ENCODE measurements around the gene CELSR1. TPM values are rescaled to one million over a fixed set of nuclear protein-coding genes. Genes with fewer than 3 reads are reported as not detected.

The CELSR1 gene
- total and polyA plus RNA-seq, 2 of the 13 experiments (the other 11 are each of a cell fraction or from before 2014, with no cell fraction given) = 0.78 to 1.8 TPM

GRCh38 chr22:46547883-46548244 lies 10.4 kb upstream of the CELSR1 start (continued):
- TF ChIP-seq ZNF746 (CRISPR knock-in tag; IDR thresholded peaks at IDR 0.05) (no peak), PRPF4 (IDR thresholded peaks at IDR 0.05; ENCODE audit: low read depth, low read length, poor library complexity, severe bottlenecking) (no peak), ATRX (CRISPR knock-in tag; IDR thresholded peaks at IDR 0.05; ENCODE audit: borderline replicate concordance) (no peak), BCL6 (CRISPR knock-in tag; IDR thresholded peaks at IDR 0.05) (no peak), RBAK (CRISPR knock-in tag; IDR thresholded peaks at IDR 0.05) (no peak), TARDBP (CRISPR knock-in tag; IDR thresholded peaks at IDR 0.05) (no peak), REL (CRISPR knock-in tag; conservative IDR thresholded peaks at IDR 0.05) (no peak)

- intact Hi-C loops (cut with micrococcal nuclease; ENCODE audit: unreplicated experiment) (loop anchor here (5.0 to 10.0 kb wide), 2 partner anchors 93 to 190 kb away; no protein-coding TSS in a partner anchor), in situ Hi-C loops (cut with HindIII; ENCODE audit: extremely low pct_ligation_motif_present, low pct_unique_long_range_greater_than_20kb) (loop anchor here (25.0 kb wide), 1 partner anchor 410 kb away; no protein-coding TSS in a partner anchor)
- peak overlapping the region; percentile 27 for H3K9ac ChIP-seq (ENCODE audit: insufficient read depth, low read depth, low read length)
- peak overlapping the region; percentile 42 for H3K27ac ChIP-seq (ENCODE audit: extremely low read length, insufficient read depth, low read length)
- no peaks in the 10 kb centered on the region for H3K36me3 ChIP-seq (replicated peaks in 1 of 2; ENCODE audit: control insufficient read depth in 1 of 2, insufficient read depth in 2 of 2, low read length in 2 of 2)
- CTCF ChIA-PET (ENCODE audit: low intra/inter-chr PET ratio, low total read pairs) = no interaction called here
- WGBS (ENCODE audit: low lambda C conversion rate) = 17% methylated on average over 6 of the region's 21 CpGs
- H3K4me1 ChIP-seq (ENCODE audit: insufficient read depth, low read length) = peaks cover 40% of the 10 kb centered on the region
- POLR2A ChIA-PET = interaction anchor here (0.7 to 2.2 kb wide), 6 partner anchors 14 to 211 kb away, joined by 3 to 11 read pairs (median 5); no protein-coding TSS in a partner anchor
- H2AFZ ChIP-seq (ENCODE audit: low read length) = peak overlapping the region; percentile 23
- FAIRE-seq = no peak
- H3K9me3 ChIP-seq (ENCODE audit: low read length) = no peaks in the 10 kb centered on the region
- no peaks in the 10 kb centered on the region for H3K79me2 ChIP-seq (ENCODE audit: insufficient read depth, low read length)
- peak; percentile 55 for ATAC-seq
- H3K4me2 ChIP-seq (ENCODE audit: low read depth, low read length) = peak overlapping the region; percentile 76
- no peaks in the 10 kb centered on the region for H4K20me1 ChIP-seq (ENCODE audit: insufficient read depth, low read length)
- 0 out of 5 replicates have a peak, but pooled peaks cover 2% of the 10 kb centered on the region in 2 experiments for H3K27me3 ChIP-seq (ENCODE audit: control insufficient read depth in 1 of 2, insufficient read depth in 2 of 2, low read length in 2 of 2)
- BruUV-seq (replicated peaks) = no TSS peak
- peak overlapping the region; percentile 5 to 54 (median 32) for H3K4me3 ChIP-seq (replicated peaks in 1 of 3; ENCODE audit: insufficient read depth in 1 of 3, low read depth in 2 of 3, low read length in 3 of 3)
- no peak for DNase-seq (ENCODE audit: low spot score)
- TF ChIP-seq, protein P1, sequence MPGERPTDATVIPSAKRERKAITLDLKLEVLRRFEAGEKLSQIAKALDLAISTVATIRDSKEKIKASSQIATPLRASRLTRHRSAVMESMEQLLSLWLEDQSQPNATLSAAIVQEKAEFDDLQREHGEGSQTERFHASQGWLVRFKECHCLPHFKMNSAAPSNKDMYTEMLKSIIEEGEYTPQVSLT (CRISPR knock-in tag; IDR thresholded peaks at IDR 0.05; ENCODE audit: borderline replicate concordance, low read depth) = no peak
- TF ChIP-seq, protein P2, sequence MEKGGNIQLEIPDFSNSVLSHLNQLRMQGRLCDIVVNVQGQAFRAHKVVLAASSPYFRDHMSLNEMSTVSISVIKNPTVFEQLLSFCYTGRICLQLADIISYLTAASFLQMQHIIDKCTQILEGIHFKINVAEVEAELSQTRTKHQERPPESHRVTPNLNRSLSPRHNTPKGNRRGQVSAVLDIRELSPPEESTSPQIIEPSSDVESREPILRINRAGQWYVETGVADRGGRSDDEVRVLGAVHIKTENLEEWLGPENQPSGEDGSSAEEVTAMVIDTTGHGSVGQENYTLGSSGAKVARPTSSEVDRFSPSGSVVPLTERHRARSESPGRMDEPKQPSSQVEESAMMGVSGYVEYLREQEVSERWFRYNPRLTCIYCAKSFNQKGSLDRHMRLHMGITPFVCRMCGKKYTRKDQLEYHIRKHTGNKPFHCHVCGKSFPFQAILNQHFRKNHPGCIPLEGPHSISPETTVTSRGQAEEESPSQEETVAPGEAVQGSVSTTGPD (CRISPR knock-in tag; IDR thresholded peaks at IDR 0.05) = no peak
- TF ChIP-seq KDM4B (CRISPR knock-in tag; IDR thresholded peaks at IDR 0.05) (no peak), AHDC1 (CRISPR knock-in tag; IDR thresholded peaks at IDR 0.05; ENCODE audit: borderline replicate concordance) (0 out of 2 replicates have a peak, but pooled peaks have one; percentile 14), FOXK2 (IDR thresholded peaks at IDR 0.05) (no peak), ZNF274 (CRISPR knock-in tag; IDR thresholded peaks at IDR 0.05) (0 out of 2 replicates have a peak, but pooled peaks have one; percentile 72)
Observed at GRCh38 chr22:46547179-46547882, 9.9 kb upstream of the CELSR1 start.
